ENCODE measurements around the gene KRTAP12-1. TPM values are rescaled to one million over a fixed set of nuclear protein-coding genes. Genes with fewer than 3 reads are reported as not detected.
"Not testable (repeated sequence)": the region's sequence is repeated elsewhere in the genome, so short reads cannot be mapped to it uniquely, and the experiment has no call there.

The KRTAP12-1 gene
- total RNA-seq, 6 experiments from 2014 or later, result not detected

DNA sequence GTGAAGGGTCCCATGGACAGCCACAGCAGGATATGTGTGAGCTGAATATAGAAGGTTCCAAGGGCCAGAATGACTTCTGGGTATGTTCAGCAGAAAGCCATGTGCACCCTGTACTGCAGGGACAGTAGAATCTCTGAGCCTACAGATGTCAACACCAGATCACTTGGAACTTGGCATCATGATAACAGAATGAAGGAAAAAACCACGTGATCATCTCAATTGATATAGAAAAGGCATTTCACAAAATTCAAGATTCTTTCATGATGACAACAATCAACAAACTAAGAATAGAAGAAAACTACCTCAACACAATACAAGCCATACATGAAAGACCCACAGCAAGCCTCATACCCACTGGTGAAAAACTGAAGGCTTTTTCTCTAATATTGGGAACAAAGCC is 14.4 kb downstream of the KRTAP12-1 start:
- no peak for DNase-seq
- Mint-ChIP-seq H3K27me3 (ENCODE audit: insufficient read depth) (peaks cover 2% of the 10 kb centered on the region), H3K27ac (no peak overlapping the region), H3K4me1 (ENCODE audit: low read depth) (no peaks in the 10 kb centered on the region), H3K9me3 (peaks cover 14% of the 10 kb centered on the region; the same call in 1 of the 2 replicates), H3K36me3 (ENCODE audit: low read depth) (no peaks in the 10 kb centered on the region), H3K4me3 (no peak overlapping the region)
- TF ChIP-seq, protein P1, sequence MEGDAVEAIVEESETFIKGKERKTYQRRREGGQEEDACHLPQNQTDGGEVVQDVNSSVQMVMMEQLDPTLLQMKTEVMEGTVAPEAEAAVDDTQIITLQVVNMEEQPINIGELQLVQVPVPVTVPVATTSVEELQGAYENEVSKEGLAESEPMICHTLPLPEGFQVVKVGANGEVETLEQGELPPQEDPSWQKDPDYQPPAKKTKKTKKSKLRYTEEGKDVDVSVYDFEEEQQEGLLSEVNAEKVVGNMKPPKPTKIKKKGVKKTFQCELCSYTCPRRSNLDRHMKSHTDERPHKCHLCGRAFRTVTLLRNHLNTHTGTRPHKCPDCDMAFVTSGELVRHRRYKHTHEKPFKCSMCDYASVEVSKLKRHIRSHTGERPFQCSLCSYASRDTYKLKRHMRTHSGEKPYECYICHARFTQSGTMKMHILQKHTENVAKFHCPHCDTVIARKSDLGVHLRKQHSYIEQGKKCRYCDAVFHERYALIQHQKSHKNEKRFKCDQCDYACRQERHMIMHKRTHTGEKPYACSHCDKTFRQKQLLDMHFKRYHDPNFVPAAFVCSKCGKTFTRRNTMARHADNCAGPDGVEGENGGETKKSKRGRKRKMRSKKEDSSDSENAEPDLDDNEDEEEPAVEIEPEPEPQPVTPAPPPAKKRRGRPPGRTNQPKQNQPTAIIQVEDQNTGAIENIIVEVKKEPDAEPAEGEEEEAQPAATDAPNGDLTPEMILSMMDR (IDR thresholded peaks at IDR 0.05), result no peak

DNA sequence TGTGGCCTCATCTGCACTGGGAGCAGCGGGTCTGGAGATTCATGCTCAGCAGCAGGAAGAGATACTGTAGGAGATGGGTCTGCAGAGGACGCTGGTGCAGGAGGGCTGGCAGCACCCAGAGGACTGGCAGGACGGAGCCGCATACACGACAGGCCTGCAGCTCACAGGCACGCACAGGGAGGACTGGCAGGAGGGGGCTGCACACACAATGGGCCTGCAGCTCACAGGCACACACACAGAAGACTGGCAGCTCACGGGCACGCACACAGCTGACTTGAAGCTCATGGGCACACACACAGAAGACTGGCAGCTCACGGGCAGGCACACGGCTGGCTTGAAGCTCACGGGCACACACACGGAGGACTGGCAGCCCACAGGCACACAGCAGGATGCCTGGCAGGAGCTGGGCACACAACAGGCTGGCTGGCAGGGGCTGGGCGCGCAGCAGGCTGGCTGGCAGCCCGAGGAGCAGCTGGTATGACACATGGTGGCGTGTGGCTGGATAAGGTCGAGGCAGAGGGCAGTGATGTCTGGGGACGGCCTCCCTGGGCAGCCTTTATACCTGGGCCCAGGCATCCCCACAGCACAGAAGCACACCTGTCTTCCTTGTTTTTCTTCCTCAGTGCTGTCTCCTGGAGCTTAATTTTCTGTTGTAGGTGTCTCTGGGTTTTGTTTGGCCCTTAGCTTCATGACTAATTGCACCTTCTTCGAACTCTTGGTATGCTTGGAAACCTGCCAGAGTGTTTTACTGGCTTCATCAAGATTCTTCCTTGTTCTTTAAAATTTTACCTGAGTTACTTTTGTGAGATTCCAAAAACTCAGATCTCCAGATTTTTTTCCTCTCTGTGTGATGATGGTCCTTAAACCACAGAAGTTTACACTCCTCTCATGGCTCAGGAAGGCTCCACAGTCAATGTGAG is 15.3 kb downstream of the KRTAP12-1 start, which contains the start of gene KRTAP12-2:
Gene KRTAP12-2 (minus strand): TSS at position 527 of the 920 bp plus-strand sequence. CDS start 41 bp downstream, at position 486.
- peaks cover 13% of the 10 kb centered on the region; the same call in 1 of the 2 replicates for H3K9me3 Mint-ChIP-seq
- H3K36me3 Mint-ChIP-seq (ENCODE audit: low read depth), result no peaks in the 10 kb centered on the region
- no peak within 1 kb of the TSS for H3K27ac Mint-ChIP-seq
- TF ChIP-seq, protein P1 (IDR thresholded peaks at IDR 0.05), result no peak
- H3K27me3 Mint-ChIP-seq (ENCODE audit: insufficient read depth), result peaks cover 2% of the 10 kb centered on the region
- no peak within 1 kb of the TSS for H3K4me3 Mint-ChIP-seq
- DNase-seq, result no peak
- H3K4me1 Mint-ChIP-seq (ENCODE audit: low read depth), result no peaks in the 10 kb centered on the region

DNA sequence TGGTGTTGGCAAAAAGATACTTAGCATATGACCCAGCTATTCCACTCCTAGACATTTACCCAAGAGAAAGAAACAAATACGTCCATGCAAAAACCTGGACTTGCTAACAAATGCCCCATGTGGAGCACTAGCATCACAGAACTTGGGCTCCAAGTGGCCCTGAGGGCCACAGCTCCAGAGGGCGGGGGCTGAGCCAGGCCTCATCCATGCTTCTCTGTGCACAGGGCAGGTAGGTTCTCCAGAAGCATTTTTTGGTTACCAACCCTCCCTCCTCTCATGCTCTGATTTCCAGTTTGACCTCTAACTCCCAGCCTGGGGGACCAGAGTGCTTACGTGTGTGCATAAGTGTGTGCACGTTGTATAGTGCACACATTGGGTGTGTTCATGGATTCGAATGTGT is 17.3 kb downstream of the KRTAP12-1 start:
- no peak overlapping the region for H3K27ac Mint-ChIP-seq
- H3K4me1 Mint-ChIP-seq (ENCODE audit: low read depth), result no peaks in the 10 kb centered on the region
- DNase-seq, result no peak
- H3K27me3 Mint-ChIP-seq (ENCODE audit: insufficient read depth), result no peaks in the 10 kb centered on the region; the same call in 1 of the 2 replicates
- TF ChIP-seq, protein P1 (IDR thresholded peaks at IDR 0.05), result no peak
- H3K9me3 Mint-ChIP-seq, result peaks cover 17% of the 10 kb centered on the region; the same call in 1 of the 2 replicates
- H3K36me3 Mint-ChIP-seq (ENCODE audit: low read depth), result no peaks in the 10 kb centered on the region
- H3K4me3 Mint-ChIP-seq, result no peak overlapping the region

DNA sequence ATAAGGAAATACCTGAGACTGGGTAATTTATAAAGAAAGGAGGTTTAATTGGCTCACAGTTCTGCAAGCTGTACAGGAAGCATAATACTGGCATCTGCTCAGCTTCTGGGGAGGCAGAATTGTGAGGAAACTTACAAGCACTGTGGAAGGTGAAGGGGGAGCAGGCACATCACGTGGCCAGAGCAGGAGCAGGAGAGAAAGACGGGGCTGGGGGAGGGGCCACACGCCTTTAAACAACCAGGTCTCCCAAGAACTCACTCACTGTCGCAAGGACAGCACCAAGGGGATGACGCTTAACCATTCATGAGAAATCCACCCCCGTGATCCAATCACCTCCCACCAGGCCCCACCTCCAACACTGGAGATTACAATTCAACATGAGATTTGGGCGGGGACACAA is 20.4 kb downstream of the KRTAP12-1 start:
- H3K27me3 Mint-ChIP-seq (ENCODE audit: insufficient read depth); H3K27ac Mint-ChIP-seq; H3K4me3 Mint-ChIP-seq; DNase-seq; H3K36me3 Mint-ChIP-seq (ENCODE audit: low read depth); H3K4me1 Mint-ChIP-seq (ENCODE audit: low read depth): not testable (repeated sequence)
- H3K9me3 Mint-ChIP-seq, result peaks cover 24% of the 10 kb centered on the region; the same call in 1 of the 2 replicates

DNA sequence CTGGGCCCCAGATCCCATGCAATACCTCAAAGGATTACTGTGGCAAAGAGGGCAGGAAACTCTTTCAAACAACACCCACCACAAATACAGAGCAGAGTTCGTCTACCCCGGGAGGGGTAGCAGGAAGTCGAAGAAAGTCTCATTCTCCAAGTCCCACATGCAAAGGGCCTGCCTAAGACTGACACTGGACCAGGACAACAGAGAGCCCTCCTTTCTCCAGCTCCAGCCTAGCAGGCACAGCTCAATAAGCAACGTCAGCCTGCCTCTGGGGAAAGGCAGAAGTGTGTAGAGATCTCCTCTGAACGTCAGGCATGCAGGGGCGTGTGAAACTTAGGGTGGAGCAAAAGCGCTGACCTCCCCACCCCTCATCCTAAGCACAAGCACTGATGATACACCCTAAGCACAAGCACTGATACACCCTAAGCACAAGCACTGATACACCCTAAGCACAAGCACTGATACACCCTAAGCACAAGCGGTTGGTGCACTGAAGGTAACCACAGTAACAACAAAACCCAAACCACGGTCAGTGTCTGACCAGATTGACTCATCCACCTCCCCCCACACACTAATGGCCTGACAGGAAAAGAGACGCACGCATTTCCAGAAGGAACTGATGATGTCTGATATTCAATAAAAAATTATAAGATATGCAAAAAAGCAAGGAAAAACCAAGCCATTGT is 22.9 kb downstream of the KRTAP12-1 start:
- peaks cover 15% of the 10 kb centered on the region for H3K27me3 Mint-ChIP-seq (ENCODE audit: insufficient read depth)
- no peak for DNase-seq
- no peaks in the 10 kb centered on the region for H3K36me3 Mint-ChIP-seq (ENCODE audit: low read depth)
- no peaks in the 10 kb centered on the region for H3K4me1 Mint-ChIP-seq (ENCODE audit: low read depth)
- no peak overlapping the region for H3K27ac Mint-ChIP-seq
- no peak overlapping the region for H3K4me3 Mint-ChIP-seq
- H3K9me3 Mint-ChIP-seq, result peaks cover 24% of the 10 kb centered on the region; the same call in 1 of the 2 replicates
- TF ChIP-seq, protein P1 (IDR thresholded peaks at IDR 0.05), result no peak

Data from HFFc6 (cell line).